ENCODE results near the gene SPTLC1. TPM values are rescaled to one million over a fixed set of nuclear protein-coding genes. Genes with fewer than 3 reads are reported as not detected.

The SPTLC1 gene
- total and polyA plus RNA-seq, 10 of the 15 experiments (the other 5 are each of a cell fraction or from before 2014, with no cell fraction given) = 38.0 to 68.7 (median 52.8) TPM

DNA sequence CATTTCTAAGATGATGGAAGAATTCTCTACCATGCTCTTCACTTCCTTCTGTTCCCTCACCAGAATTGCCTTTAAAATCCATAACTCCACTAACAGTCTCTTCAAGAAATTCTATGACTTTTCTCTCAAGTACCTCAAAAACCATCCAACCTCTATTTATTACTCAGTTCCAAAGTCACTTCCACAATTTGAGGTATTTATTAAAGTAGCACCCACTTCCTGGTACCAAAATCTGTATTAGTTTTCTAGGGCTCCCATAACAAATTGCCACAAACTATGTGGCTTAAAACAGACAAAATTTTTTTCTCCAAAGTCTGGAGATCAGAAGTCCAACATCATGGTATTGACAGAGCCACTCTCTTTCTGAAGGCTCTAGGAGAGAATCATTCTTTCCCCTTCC lies 4.9 kb upstream of the SPTLC1 start:
- in situ Hi-C loops (cut with MboI) = no loop called here
- Histone ChIP-seq H4K20me1 (ENCODE audit: control insufficient read depth, insufficient read depth) (no peaks in the 10 kb centered on the region), H3K4me1 (ENCODE audit: control insufficient read depth, insufficient read depth, low read length) (no peaks in the 10 kb centered on the region), H3K27me3 (replicated peaks in 1 of 2; ENCODE audit: control insufficient read depth in 2 of 2, insufficient read depth in 2 of 2, low read length in 1 of 2) (no peaks in the 10 kb centered on the region), H3K9ac (ENCODE audit: control insufficient read depth, insufficient read depth, low read length) (no peak overlapping the region), H3K4me3 (no peak overlapping the region), H2AFZ (ENCODE audit: control insufficient read depth, low read depth, low read length) (no peak overlapping the region), H3K27ac (ENCODE audit: control insufficient read depth, insufficient read depth) (no peak overlapping the region), H3K4me2 (ENCODE audit: control insufficient read depth, insufficient read depth) (no peak overlapping the region), H3K9me3 (replicated peaks; ENCODE audit: control insufficient read depth, insufficient read depth, low read length) (no peaks in the 10 kb centered on the region), H3K36me3 (ENCODE audit: control insufficient read depth in 2 of 2, insufficient read depth in 2 of 2, low read length in 1 of 2) (no peaks in the 10 kb centered on the region), H3K79me2 (ENCODE audit: control insufficient read depth, insufficient read depth, low read length) (peaks cover under 1% of the 10 kb centered on the region)
- no peak for ATAC-seq
- TF ChIP-seq, protein P1, sequence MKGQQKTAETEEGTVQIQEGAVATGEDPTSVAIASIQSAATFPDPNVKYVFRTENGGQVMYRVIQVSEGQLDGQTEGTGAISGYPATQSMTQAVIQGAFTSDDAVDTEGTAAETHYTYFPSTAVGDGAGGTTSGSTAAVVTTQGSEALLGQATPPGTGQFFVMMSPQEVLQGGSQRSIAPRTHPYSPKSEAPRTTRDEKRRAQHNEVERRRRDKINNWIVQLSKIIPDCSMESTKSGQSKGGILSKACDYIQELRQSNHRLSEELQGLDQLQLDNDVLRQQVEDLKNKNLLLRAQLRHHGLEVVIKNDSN (IDR thresholded peaks at IDR 0.05; ENCODE audit: borderline replicate concordance, extremely low read length, insufficient read depth, low read depth, low read length) = no peak
- TF ChIP-seq ZNF24 (IDR thresholded peaks at IDR 0.05) (no peak), POLR2A (IDR thresholded peaks at IDR 0.05; ENCODE audit: low read depth, low read length) (no peak), CBFB (IDR thresholded peaks at IDR 0.05; ENCODE audit: low read depth) (no peak), EZH2 (IDR thresholded peaks at IDR 0.05; ENCODE audit: borderline replicate concordance, control insufficient read depth, low read depth, low read length) (no peak), RCOR1 (conservative IDR thresholded peaks at IDR 0.05; ENCODE audit: low read depth, low read length) (no peak), IRF3 (IDR thresholded peaks at IDR 0.05) (no peak), CREB1 (IDR thresholded peaks at IDR 0.05; ENCODE audit: low read depth) (no peak), MAX (IDR thresholded peaks at IDR 0.05; ENCODE audit: low read depth, low read length) (no peak), DPF2 (IDR thresholded peaks at IDR 0.05) (no peak), GABPA (IDR thresholded peaks at IDR 0.05; ENCODE audit: low read depth) (no peak), TCF3 (IDR thresholded peaks at IDR 0.05; ENCODE audit: borderline replicate concordance, insufficient read depth, low read depth, low read length) (no peak), TARDBP (IDR thresholded peaks at IDR 0.05; ENCODE audit: borderline replicate concordance) (no peak), HDAC2 (IDR thresholded peaks at IDR 0.05) (no peak), BACH1 (IDR thresholded peaks at IDR 0.05; ENCODE audit: borderline replicate concordance) (no peak), NFXL1 (IDR thresholded peaks at IDR 0.05; ENCODE audit: borderline replicate concordance) (no peak)
- TF ChIP-seq, protein P2, sequence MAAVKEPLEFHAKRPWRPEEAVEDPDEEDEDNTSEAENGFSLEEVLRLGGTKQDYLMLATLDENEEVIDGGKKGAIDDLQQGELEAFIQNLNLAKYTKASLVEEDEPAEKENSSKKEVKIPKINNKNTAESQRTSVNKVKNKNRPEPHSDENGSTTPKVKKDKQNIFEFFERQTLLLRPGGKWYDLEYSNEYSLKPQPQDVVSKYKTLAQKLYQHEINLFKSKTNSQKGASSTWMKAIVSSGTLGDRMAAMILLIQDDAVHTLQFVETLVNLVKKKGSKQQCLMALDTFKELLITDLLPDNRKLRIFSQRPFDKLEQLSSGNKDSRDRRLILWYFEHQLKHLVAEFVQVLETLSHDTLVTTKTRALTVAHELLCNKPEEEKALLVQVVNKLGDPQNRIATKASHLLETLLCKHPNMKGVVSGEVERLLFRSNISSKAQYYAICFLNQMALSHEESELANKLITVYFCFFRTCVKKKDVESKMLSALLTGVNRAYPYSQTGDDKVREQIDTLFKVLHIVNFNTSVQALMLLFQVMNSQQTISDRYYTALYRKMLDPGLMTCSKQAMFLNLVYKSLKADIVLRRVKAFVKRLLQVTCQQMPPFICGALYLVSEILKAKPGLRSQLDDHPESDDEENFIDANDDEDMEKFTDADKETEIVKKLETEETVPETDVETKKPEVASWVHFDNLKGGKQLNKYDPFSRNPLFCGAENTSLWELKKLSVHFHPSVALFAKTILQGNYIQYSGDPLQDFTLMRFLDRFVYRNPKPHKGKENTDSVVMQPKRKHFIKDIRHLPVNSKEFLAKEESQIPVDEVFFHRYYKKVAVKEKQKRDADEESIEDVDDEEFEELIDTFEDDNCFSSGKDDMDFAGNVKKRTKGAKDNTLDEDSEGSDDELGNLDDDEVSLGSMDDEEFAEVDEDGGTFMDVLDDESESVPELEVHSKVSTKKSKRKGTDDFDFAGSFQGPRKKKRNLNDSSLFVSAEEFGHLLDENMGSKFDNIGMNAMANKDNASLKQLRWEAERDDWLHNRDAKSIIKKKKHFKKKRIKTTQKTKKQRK (IDR thresholded peaks at IDR 0.05; ENCODE audit: low read depth, low read length) = no peak
- ChIA-PET SMC1A (ENCODE audit: uncharacterized antibody, unreplicated experiment) (no interaction called here), RAD21 (ENCODE audit: unreplicated experiment) (no interaction called here), CTCF (interaction anchor here (0.7 to 0.9 kb wide), 2 partner anchors 16 to 20 kb away, joined by 3 read pairs; no protein-coding TSS in a partner anchor), POLR2A (no interaction called here)
- intact Hi-C loops (cut with micrococcal nuclease; ENCODE audit: unreplicated experiment) = no loop called here
- no peak for FAIRE-seq
- no TSS peak for BruUV-seq (replicated peaks)
- DNase-seq (ENCODE audit: low read depth, low spot score) = no peak

All from GM12878 (cell line).